AG08396 (cell line): ENCODE results near the gene LRG1.

Experiments used
- DNase-seq: peaks from one replicate; pipeline ENCODE4 v3.0.0; 2012; ENCODE audit warnings: low spot score, mixed read lengths

Gene LRG1

GRCh38 chr19:4539693-4540581, at the start of gene LRG1:
Gene LRG1 (minus strand): TSS chr19:4540036. CDS start chr19:4540013, 23 bp downstream.
- DNase-seq: no peak

- DNase-seq: no peak
Observed at GRCh38 chr19:4588291-4588761, 48.5 kb upstream of the LRG1 start.

- DNase-seq: no peak
Observed at GRCh38 chr19:4587527-4587926, 47.7 kb upstream of the LRG1 start.

GRCh38 chr19:4586691-4587090, 46.9 kb upstream of the LRG1 start:
- DNase-seq: no peak

- no peak for DNase-seq
Observed at GRCh38 chr19:4586245-4586644, 46.4 kb upstream of the LRG1 start.

- DNase-seq: no peak
Observed at GRCh38 chr19:4585556-4585955, 45.7 kb upstream of the LRG1 start.

GRCh38 chr19:4584670-4585460, 45.0 kb upstream of the LRG1 start:
- no peak for DNase-seq

- peak; percentile 73 for DNase-seq
Observed at GRCh38 chr19:4583961-4584669, 44.3 kb upstream of the LRG1 start.

GRCh38 chr19:4582980-4583842, 43.4 kb upstream of the LRG1 start:
- no peak for DNase-seq

- DNase-seq: peak; percentile 72
Observed at GRCh38 chr19:4581666-4582553, 42.1 kb upstream of the LRG1 start.

GRCh38 chr19:4580961-4581665, 41.3 kb upstream of the LRG1 start:
- DNase-seq: no peak

GRCh38 chr19:4580021-4580901, 40.4 kb upstream of the LRG1 start:
- DNase-seq: no peak

GRCh38 chr19:4579389-4579788, 39.6 kb upstream of the LRG1 start:
- DNase-seq: no peak

- no peak for DNase-seq
Observed at GRCh38 chr19:4578552-4579248, 38.9 kb upstream of the LRG1 start.

GRCh38 chr19:4577020-4577782, 37.4 kb upstream of the LRG1 start:
- DNase-seq: no peak

GRCh38 chr19:4576016-4576933, 36.4 kb upstream of the LRG1 start:
- DNase-seq: peak; percentile 74
